HG03025 (cell line): ENCODE results near the gene DGKG.

ENCODE experiments used
- ATAC-seq: cut with Tn5 transposase; IDR thresholded peaks from one replicate; pipeline ENCODE4 v1.9.1; 2021; ENCODE audit warnings: mild to moderate bottlenecking, moderate library complexity; ENCODE audit not compliant: unreplicated experiment, low FRiP score

DGKG gene

DNA sequence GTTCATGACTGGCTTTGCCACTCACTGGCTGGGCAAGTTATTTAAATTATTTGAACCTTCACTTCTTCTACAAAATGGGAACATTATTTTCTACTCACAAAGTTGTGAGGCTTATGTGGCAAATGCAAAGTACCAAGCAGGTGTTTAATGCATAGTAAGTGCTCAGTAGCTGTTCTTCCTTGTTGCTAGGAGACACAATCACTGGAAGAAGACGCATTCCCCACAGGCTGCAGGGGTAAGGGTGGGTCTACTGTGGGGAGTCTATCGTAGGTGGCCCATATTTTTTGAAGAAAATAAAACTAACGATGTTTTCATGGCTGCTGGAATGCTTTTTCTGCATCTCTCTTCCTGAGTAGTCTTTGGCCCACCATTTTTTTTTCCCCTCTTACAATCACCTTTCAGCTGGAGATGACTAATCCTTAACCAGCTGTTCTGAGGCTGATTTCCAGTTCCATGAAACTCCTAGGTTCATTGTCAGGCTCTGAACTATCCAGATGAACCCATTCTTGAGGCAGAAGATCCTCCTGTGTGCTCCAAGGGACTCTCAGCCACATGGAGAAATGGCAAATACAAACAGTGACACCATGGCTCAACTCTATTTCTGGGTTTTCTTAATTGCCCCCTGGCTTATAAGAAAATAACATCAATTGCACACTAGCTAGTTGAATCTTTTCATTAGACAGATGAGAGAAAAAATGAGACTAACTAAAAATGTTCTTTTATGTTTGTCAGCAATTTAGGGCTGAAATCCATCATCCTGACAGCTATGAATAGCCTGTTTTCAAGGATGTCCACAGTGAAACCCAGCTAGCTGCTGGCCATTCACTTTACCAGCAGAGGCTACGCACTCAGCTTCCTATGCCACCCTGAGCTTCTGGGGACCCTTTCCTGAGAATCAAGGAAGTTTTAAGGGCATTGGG is 144.9 kb downstream of the DGKG start:
- no peak for ATAC-seq

DNA sequence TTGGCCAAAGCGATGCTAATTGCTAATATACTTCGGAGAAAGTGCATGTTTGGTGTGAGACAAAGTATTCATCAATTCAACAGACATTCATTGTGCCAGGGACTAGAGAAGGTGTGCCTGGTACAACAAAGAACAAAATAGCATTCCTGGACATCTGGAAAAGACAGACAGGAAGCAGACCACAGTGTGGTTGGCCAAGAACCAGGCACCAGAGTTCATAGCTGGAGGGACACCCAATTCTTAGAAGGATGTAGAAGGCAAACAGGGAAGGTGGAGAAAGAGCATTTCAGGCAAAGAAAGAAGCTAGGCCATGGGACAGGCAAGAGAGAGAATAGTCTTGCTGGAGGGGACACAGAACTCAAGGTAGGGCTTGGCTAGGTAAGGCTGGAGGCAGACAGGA is 147.4 kb downstream of the DGKG start:
- ATAC-seq: no peak

DNA sequence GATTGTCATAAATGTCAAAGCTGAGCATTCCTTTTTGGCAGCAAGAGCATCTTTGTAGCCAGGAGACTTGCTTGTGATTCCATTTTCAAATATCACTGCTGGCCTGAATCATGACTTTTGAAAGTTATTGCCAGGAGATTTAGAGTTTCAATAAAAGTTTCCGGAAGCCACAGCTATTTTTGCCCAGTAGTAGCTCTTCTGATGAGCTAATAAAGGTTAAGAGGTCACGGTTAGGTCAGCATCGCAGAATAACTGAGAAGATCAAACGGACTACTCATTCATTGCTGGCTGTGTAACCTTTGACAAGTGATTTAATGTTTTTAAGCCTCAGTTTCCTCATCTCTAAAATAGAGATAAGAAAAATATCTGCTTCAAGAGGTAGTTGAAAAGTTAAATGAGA is 148.1 kb downstream of the DGKG start:
- ATAC-seq: no peak

DNA sequence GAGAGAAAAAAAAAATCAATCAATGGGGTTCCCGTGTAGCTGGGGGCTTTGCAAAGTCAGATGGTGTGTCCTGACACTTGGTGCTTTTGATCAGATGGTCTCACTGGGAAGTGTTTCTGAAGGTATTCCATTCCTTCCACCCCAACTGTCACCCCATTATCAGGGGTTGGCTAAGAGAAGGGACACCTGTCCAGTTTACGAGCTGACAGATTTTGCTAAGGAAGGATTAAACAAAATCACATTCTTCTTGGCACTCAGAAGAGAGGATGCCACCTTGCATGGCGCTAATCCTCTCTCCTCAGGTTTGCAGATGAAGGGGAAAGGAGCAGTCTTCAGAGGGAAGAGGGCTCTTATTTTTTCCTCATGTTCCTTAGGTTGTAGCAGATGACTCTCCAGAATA is 149.4 kb downstream of the DGKG start:
- no peak for ATAC-seq

DNA sequence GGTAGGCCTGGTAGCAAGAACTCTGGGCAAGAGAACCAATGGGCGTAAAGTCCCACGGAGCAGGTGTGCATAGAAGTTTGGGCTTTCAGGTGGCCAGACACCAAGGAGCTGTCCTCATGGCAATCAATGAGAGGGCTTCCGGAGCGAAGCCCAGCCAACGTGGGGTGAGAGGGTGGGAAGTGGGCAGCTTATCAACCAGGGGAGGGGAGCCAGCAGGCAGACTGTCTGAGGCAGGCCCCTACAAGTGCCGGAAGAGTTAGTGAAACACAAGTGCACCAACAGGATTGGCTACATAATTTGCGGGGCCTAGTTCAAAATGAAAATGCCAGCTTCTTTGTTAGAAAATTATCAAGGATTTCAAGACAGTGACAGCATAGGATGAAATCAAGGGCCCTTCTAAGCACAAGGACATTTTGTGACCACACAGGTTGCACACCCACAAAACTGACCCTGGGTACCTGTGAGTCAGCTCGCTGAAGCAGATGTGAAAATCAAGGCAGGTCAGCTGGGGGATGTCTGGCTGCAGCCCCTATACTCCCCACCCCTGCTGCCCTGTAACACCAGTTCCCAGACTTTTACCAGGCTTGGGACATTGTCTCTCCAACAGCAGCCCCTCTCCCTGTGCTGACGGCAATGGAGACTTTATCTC is 151.1 kb downstream of the DGKG start:
- ATAC-seq: no peak

DNA sequence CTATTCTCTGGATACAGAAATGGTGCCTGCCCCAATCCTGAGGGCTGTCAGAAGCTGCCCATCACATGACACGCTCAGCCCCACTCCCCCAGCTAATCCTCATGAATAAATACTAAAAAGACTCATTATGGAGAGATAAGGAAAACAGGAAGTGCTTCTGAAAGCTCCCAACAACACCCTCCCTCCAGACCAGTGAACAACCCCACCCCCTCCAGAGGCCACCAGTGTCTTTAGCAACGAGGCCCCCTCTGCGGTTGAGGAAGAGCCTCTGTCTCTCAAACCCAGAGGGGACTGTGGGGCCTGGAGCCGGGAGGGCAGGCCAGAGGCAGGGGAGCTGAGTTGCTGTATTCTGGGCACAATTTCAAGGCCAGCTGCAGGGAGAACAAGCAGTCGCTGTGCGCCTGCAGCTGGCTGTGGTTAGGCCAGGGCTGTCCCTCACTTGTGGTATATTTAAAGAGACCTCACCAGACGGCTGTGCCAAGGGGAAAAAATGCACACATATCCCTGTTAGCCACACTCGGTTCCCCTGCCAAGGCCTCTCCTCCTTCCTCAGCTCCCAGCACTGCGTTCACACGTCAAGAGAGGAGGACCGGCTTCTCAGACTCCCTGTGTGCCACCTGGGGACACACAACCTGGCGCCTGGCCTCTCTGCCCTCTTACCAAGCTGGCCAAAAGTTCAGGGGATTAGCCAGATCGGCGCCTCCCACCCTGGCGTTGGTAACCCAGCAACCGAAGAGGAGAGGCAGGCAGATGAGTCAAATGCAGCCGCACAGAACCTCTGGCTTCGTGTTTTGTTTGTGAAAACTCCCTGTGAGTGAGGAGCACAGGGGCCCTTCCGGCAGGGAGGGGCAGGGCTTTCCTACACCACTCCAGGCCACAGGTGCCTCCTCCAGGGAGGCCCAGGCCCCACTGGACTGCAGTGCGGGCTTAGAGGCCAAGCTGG is 152.0 kb downstream of the DGKG start:
- no peak for ATAC-seq

DNA sequence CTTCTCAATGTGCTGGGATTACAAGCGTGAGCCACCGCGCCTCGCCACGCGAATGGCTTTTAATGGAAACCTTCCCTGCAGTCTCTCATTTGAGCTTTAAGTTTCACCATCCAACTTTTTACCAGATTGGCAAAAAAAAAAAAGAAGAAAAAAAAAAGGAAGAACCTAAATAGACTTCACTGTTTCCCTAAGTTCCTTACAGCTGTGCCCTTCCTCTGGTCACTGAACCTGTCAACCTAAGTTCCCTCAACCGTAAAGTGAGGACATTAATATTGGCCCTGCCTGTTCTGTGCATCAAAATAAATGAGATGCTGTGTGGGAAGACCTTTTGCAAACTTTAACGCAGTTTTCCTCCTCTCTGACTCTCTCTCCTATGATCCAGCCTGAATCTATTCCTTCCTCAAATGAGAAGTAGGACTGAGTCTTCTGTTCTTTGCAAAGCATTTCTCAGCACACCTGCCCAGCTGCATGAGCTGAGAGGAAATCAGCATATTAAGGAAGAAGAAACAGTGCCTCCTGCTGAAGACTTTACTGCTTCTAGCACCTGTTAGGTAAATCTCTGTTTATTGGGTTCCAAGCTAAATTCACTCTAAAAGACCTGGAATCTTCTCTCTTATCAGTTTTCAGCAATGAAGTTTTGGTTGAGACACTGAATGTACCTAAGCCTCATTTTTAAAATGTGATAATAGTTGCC is 153.6 kb downstream of the DGKG start:
- ATAC-seq: no peak

DNA sequence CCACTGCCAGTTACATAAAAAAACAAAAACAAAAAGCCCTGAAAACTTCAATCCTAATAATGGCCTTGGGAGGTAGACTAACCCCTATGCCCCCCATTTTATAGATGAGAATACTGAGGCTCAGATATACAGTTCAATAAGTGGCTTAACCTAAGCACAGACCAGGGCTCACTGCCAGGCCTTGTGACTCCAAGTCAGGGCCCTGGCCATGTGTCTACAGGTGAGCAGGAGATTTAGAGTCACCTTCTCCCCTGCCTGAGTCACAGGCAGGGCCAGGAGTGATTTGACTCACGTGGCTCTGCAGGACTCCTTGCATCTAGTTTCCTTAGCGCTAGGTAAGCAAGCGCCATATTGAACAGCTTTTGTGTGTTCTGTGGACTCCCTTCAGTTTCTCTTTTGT is 154.5 kb downstream of the DGKG start:
- no peak for ATAC-seq

DNA sequence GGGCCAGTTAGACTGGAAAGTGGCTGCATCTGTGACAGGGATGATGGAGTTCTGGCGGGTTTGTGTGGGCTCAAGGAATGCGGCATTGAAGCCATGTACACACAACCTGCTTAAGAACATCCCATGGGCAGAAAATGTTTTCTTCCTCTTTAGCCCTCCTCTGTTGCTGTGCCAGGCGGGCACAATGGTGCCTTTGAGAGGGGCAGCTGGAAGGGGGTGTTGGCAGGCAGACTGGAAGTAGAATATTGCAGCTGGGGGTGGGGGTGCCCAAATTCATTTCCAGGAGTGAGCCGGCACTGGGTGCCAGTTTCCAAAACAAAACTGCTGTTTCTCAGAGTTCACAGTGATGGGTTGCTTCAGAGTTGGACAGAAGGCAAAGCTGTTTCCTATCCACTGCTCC is 161.3 kb downstream of the DGKG start:
- no peak for ATAC-seq

DNA sequence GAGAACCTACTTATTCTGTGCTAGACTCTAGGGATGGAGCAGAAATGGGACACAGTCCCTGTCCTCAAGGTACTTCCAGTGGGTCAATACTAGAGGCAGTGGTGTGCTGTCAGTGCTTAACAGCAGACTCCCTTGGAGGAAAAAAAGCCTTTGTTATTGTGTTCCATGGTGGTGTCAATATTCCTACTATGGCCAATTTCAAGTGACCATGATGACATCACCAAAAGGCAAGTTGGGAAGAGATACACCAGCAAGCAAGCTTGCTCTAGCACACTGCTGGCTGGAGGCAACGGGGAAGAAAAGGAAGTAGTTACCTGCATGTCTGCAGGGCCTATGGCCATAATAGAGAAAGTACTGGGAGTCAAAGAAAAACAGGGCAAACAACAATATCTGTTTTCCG is 163.6 kb downstream of the DGKG start:
- no peak for ATAC-seq

DNA sequence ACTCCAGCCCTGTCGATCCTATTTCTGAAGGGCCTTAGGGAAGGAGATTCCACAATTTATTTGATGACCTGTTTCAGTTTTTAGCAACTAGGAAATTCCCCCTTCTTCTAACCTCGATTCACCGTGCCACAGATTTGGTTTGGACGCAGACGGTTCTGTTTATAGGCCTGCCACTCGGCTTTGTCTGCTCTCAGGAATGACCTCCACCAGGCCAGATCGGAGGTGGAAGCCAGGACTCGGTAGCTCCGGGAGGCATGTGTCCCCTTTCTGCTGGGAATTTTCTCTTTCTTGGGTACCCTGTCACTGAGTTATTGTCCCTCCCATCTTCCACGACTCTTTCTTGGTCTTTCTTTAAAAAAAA is 167.6 kb downstream of the DGKG start:
- no peak for ATAC-seq

DNA sequence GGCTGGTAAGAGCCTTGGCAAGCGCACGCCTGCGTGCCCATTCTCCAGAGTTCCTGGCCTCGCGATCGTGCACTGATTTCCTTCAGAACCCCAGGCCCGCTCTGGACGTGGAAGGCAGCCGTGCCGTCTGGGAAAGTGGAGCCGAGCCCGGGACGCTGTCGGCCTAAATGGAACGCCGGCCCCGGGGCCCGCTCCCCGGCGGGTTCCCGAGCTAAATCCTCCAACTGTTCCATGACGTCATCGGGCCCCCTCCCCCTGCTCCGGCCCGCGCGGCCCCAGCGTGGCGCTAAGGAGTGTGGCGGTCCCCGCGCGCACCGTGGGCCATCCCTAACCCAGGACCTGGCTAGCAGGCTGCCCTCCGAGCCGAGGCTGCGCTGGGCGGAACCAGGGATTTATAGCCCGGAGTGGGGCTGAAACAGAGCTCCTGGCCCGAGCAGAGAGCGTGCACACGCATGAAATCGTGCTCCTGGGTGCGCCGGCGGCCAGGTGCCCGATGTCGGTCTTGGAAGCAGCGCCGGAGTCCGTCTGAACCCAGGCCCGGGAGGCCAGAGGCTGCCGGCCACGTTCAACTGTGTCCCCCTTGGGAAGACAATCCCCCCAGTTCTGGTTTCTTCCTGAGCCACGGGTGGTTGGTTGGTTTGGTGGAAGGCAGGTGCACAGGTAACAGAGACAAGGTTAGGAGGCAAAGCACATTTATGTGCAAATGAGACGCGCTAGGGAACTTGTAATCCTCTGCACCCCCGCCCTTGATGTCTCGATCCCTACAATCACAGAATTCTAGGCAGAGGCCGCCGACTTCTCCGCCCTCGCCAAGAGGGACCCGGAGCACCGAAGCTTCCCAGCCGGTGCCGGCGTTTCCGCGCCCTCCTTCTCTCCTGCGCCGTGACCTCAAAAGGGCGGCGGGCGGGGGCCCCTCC is 168.2 kb downstream of the DGKG start:
- ATAC-seq: no peak

DNA sequence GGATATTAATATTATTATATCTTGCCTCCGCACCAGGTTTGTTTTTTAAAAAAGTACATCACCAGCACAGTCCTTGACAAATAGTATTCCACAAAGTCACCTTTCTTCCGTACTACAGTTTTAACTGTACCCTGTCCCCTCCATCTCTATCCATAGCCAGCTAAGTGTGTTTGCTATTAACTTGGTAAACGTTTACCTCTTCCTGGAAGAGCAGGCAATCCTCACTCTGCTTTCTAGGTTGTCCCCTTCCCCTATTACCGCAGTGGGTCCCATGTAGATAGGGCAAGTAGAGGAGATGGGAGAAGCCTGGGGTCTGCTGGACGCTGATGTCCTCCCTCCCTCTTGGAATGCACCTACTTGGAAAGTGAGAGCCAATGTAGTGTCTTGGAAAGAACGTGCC is 169.2 kb downstream of the DGKG start:
- ATAC-seq: no peak

DNA sequence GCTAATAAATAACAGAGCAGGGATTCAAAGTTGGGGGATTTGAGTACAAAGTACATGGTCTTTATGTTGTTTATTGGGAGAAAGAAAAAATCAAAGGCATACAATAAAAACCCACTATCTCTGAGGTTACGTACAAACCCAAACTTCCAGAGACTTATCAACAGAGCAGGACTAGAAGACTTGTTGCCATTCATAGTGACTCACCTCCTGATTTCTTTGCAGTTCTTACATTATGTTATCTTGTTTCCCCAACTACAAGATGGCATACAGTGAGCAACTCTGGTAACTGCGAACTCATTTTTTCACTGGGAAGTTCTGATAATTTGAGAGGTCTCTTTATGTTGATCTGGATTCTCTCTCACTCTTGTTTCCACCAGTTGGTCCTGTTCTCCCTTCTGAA is 172.5 kb downstream of the DGKG start:
- ATAC-seq: no peak

DNA sequence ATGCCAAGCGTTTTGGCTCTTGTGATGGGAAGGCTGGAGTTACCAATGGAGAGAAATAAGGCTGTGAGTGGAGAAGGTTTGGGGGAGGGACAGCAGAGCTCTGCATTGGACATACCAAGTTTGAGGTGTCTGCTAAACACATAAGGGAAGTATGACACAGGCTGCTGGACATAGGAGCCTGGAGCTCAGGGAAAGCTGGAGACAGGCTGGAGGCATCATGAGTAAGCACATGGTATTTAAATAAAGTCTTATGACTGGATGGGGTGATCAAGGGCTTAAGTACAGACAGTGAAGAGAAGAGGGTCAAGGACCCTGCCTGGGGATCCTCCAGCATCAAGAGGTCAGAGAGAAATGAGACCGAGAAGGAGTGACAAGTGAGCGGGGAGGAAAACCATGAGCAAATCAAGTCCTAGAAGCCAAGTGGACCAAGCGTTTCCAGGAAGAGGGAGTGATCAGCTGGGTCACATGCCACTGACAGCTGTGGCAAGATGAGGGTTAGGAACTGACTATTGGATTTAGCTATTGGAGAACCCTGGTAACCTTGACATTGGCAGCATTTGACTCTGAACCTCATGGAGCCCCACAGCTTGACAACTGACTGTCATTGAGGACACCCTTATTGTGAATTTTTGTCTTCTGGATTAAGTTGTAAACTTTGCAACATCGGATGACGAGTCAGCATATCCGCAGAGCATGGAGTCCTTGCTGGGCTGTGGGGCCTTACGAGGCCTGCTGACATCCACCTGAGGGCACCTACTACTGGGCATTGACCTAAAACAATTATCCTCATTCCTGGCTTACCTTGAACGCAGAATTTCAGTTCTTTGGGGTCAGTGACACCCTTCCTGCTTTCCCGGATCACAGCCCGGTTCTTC is 174.4 kb downstream of the DGKG start:
- ATAC-seq: no peak

DNA sequence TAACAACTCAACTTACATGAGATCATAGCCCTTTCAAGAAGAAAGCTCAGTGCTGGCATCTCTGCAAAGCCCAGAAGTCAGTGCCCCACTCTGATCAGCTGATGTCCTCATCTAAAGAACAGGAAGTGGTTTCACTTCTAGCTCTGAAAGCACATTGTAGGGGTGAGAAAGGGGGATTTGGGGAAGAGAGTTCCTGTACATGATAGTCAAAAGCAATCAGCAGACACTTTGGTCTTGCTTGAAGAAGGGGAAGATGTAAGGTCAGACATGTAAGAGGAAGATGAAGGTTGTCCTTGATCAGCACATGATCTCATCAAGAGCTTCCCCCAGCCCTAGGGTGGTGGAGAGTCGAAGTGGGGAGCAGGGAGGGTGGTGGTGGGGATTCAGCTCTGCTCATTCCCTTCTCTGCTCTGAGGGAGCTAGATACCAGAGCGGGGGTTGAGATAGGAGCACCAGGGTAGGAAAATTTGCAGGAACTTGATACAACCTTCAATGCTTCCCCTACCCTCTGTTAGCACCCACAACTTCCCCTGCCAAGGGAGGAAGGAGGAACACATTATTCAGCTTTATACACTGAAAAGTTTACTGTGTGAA is 176.7 kb downstream of the DGKG start:
- no peak for ATAC-seq

DNA sequence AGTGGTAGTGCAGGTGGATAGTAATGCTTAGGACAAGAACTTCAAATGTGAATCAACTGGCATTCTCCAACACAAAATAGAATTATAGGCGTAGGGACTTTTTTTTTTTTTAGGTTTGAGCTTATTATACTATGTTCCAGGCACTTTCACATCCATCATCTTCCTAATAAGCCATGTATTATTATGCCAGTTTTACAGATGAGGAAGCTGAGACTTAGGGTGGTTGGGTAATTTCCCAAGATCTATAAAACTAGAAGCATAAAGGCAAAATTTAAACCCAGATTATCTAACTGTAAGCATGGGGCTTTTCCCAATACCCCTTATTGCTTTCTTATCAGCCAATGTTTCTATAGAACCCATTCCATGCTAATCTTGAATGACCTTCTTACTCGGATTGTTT is 178.0 kb downstream of the DGKG start:
- no peak for ATAC-seq

DNA sequence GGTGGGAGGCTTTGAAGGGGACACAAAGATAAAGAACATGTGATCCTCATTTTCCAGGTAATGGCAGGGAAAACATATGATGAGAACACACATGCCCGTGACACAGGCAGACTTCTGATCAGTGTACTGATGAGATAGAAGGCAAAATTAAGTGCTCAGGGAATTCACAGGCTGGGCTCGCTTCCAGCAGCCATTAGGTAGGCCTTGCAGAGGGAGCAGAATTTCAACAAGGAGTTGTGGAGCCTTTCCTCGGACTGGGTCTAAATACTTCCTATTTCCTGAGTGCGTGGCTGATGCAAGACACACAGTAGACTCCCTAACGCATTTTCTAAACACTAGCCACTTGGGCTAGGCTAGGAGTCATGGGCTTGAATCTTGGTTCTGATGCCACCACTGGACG is 179.2 kb downstream of the DGKG start:
- no peak for ATAC-seq
